Heart right ventricle (tissue), 16 donors: Measurements from ENCODE around the gene ARHGEF19. TPM values are rescaled to one million over a fixed set of nuclear protein-coding genes. Genes with fewer than 3 reads are reported as not detected.
"Not testable (repeated sequence)": the region's sequence is repeated elsewhere in the genome, so short reads cannot be mapped to it uniquely, and the experiment has no call there.

Experiments
- ATAC-seq, 8 donors: fragments of 200-7000 bp; cut with Tn5 transposase; one replicate each; pipeline ENCODE4 v1.9.1; 2020; ENCODE audit warnings: mild to moderate bottlenecking in 8 of 8, moderate library complexity in 8 of 8, moderate number of reproducible peaks in 1 of 8
- DNase-seq, 2 donors: peaks; one replicate each; pipeline ENCODE4 v3.0.0-alpha.2; 2020
- H3K27ac ChIP-seq, 10 donors: fragments of 200-600 bp; sonication (generic) in 2 of 10; one replicate each; pipeline versions ENCODE4 v1.5.0 to v1.8.0; 2020 to 2022; ENCODE audit warnings: mild to moderate bottlenecking in 3 of 10
- H3K27me3 ChIP-seq, 7 donors: fragments of 200-600 bp; one replicate each; pipeline ENCODE4 v1.8.0; 2021 to 2022; ENCODE audit warnings: mild to moderate bottlenecking in 2 of 7
- H3K36me3 ChIP-seq, 9 donors: fragments of 200-600 bp; sonication (generic) in 1 of 9; one replicate each; pipeline versions ENCODE4 v1.5.0 to v1.8.0; 2020 to 2022; ENCODE audit warnings: mild to moderate bottlenecking in 2 of 9
- H3K4me1 ChIP-seq, 9 donors: fragments of 200-600 bp; sonication (generic) in 1 of 9; one replicate each; pipeline versions ENCODE4 v1.5.0 to v1.8.0; 2020 to 2022; ENCODE audit warnings: mild to moderate bottlenecking in 4 of 9
- H3K4me3 ChIP-seq, 10 donors: fragments of 200-600 bp; sonication (generic) in 2 of 10; one replicate each; pipeline versions ENCODE4 v1.5.0 to v1.8.0; 2020 to 2022; ENCODE audit warnings: mild to moderate bottlenecking in 7 of 10, moderate library complexity in 2 of 10
- H3K9me3 ChIP-seq, 11 donors: fragments of 200-600 bp in 10 of 11; sonication (generic) in 2 of 11; one replicate each; pipeline versions ENCODE4 v1.5.0 to v1.8.0; 2013 to 2022; ENCODE audit warnings: mild to moderate bottlenecking in 2 of 11, control low read depth in 1 of 11, moderate library complexity in 1 of 11
- CTCF ChIP-seq, 9 donors: fragments of 200-600 bp; sonication (generic) in 2 of 9; IDR thresholded peaks; one replicate each; pipeline versions ENCODE4 v1.5.0 to v1.8.0; 2021 to 2022; ENCODE audit warnings: antibody characterized with exemption in 9 of 9, mild to moderate bottlenecking in 5 of 9, moderate library complexity in 1 of 9
- WGBS, 2 donors: extraction: QIAGEN DNeasy Blood & Tissue Kit; methylation state at CpG; one replicate each; pipeline ENCODE4 v1.1.7; 2013; ENCODE audit warnings: inconsistent platforms in 1 of 2; 5-methylcytosine and 5-hydroxymethylcytosine counted together
- intact Hi-C, 10 donors: fragments of 100-400 bp; cut with DNase I; formaldehyde crosslinking; loops; one replicate each; pipeline versions ENCODE4 v1.11.1 to v1.14.2; 2022
- polyA plus RNA-seq, 2 donors: library from polyadenylated mRNA; stranded (reverse); fragments of 200-250 nt; gene quantifications; one replicate each; pipeline ENCODE4 v1.2.3, GENCODE V29; 2013
- total RNA-seq, 10 donors: library from RNA; stranded (reverse); fragmentation: NEBNext Ultra II Directional in 3 of 10; extraction: Animal tissue kit (Norgen Biotek cat#: 25700) in 3 of 10; gene quantifications; one replicate each; pipeline versions ENCODE4 v1.2.1 to v1.2.4, GENCODE V29; 2021 to 2023
- donor health status: Arrhythmogenic right ventricular cardiomyopathy.
- donor health status: ischemic (EF 13 %, LVEDD 7.1; RV severe dilation, severe dysfunction).
- donor health status: healthy with polysubstance abuse.
- donor health status: DM: no; HTN: yes; CAD: no.
- donor health status: DM: no; HTN: no; CAD: no.
- donor health status: ischemic (EF 25% LVEDD 6.9; RV normal size, moderate dysfunction).
- donor health status: ischemic (EF 25% LVEDD 5.7; RV mildly dilated, moderate dysfunction).
- donor health status: healthy.
- donor health status: DM: yes; HTN: yes; CAD: no.
- donor health status: Ischemic cardiomyopathy.
- donor health status: ischemic (EF 35%, LVEDD 5.7; RV mildly dilated, moderate dysfunction).
- donor health status: nonischemic (EF 11% LVEDD 7.7; RV severe dilation, severe dysfunction).
- donor health status: DM: yes; HTN: yes; CAD: no.
- donor health status: PGD.
- donor health status: ischemic (EF 29% LVEDD 5.4; RV normal size, mild dysfunction).
- donor health status: nonischemic (EF 23%, LVEDD 6.1; RV moderate dilation, normal function).

Gene ARHGEF19
- total and polyA plus RNA-seq, 12 donors = 0.49 to 5.4 (median 1.6) TPM

GRCh38 chr1:16166117-16166516, 46.3 kb downstream of the ARHGEF19 start:
- Histone ChIP-seq H3K9me3 (no peaks in the 10 kb centered on the region), H3K36me3 (no peaks in the 10 kb centered on the region), H3K27me3 (peaks cover 0 to 28% (median 0%) of the 10 kb centered on the region in 7 donors), H3K27ac (no peak overlapping the region), H3K4me1 (peaks cover 3 to 29% (median 18%) of the 10 kb centered on the region in 9 donors), H3K4me3 (no peak overlapping the region)
- TF ChIP-seq CTCF (IDR thresholded peaks at IDR 0.05) = no peak
- ATAC-seq (no peak), DNase-seq (no peak)
- WGBS, 2 donors = 49 to 50% methylated on average over 2 of the region's 2 CpGs
- intact Hi-C loops = no loop called here

- H3K27ac ChIP-seq = peak overlapping the region in 4 of 10 donors; percentile 15 to 46 (median 34)
- no peaks in the 10 kb centered on the region for H3K36me3 ChIP-seq
- peak in 1 of 8 donors; percentile 29 for ATAC-seq
- TF ChIP-seq CTCF (IDR thresholded peaks at IDR 0.05) = no peak
- H3K4me3 ChIP-seq = no peak overlapping the region
- H3K4me1 ChIP-seq = peaks cover 3 to 29% (median 18%) of the 10 kb centered on the region in 9 donors
- intact Hi-C loops = no loop called here
- peaks cover 0 to 28% (median 0%) of the 10 kb centered on the region in 7 donors for H3K27me3 ChIP-seq
- WGBS, 2 donors = 72 to 80% methylated on average over 6 to 7 of the region's 7 CpGs
- H3K9me3 ChIP-seq = no peaks in the 10 kb centered on the region
- DNase-seq = no peak
Measured at GRCh38 chr1:16165548-16165947, 46.9 kb downstream of the ARHGEF19 start.

GRCh38 chr1:16165073-16165364, 47.4 kb downstream of the ARHGEF19 start:
- TF ChIP-seq CTCF (IDR thresholded peaks at IDR 0.05) = no peak
- peaks cover 3 to 29% (median 18%) of the 10 kb centered on the region in 9 donors for H3K4me1 ChIP-seq
- WGBS, 2 donors = 26 to 38% methylated on average over 5 of the region's 5 CpGs
- peaks cover 0 to 28% (median 0%) of the 10 kb centered on the region in 7 donors for H3K27me3 ChIP-seq
- peak in 5 of 8 donors; percentile 14 to 41 (median 22) for ATAC-seq
- intact Hi-C loops = no loop called here
- H3K36me3 ChIP-seq = no peaks in the 10 kb centered on the region
- H3K27ac ChIP-seq = peak overlapping the region in 3 of 10 donors; percentile 27 to 46 (median 41)
- DNase-seq = peak in 1 of 2 donors; percentile 39
- H3K4me3 ChIP-seq = no peak overlapping the region
- H3K9me3 ChIP-seq = no peaks in the 10 kb centered on the region

GRCh38 chr1:16164213-16165072, 48.0 kb downstream of the ARHGEF19 start:
- ATAC-seq (peak in 4 of 8 donors; percentile 9 to 44 (median 19)), DNase-seq (no peak)
- peaks cover 3 to 29% (median 18%) of the 10 kb centered on the region in 9 donors for H3K4me1 ChIP-seq
- TF ChIP-seq CTCF (IDR thresholded peaks at IDR 0.05) = no peak
- 58 to 61% methylated on average over 17 of the region's 17 CpGs for WGBS, 2 donors
- intact Hi-C loops = no loop called here
- H3K27me3 ChIP-seq = peaks cover 0 to 28% (median 0%) of the 10 kb centered on the region in 7 donors
- H3K36me3 ChIP-seq = no peaks in the 10 kb centered on the region
- peak overlapping the region in 3 of 10 donors; percentile 27 to 46 (median 41) for H3K27ac ChIP-seq
- no peaks in the 10 kb centered on the region for H3K9me3 ChIP-seq
- H3K4me3 ChIP-seq = no peak overlapping the region

- DNase-seq, intact Hi-C loops, H3K9me3 ChIP-seq, H3K4me3 ChIP-seq, H3K36me3 ChIP-seq, H3K27ac ChIP-seq, ATAC-seq: not testable (repeated sequence)
- Histone ChIP-seq H3K27me3 (peaks cover 0 to 28% (median 0%) of the 10 kb centered on the region in 7 donors), H3K4me1 (peaks cover 3 to 29% (median 18%) of the 10 kb centered on the region in 9 donors)
- 94 to 98% methylated on average over 12 of the region's 12 CpGs for WGBS, 2 donors
Measured at GRCh38 chr1:16163608-16164212, 48.7 kb downstream of the ARHGEF19 start.
